Activated naive CD4-positive, alpha-beta T cell treated with anti-CD3 and anti-CD28 coated beads, Interleukin-2, amount 50 U/mL, for 24 hours (primary cell): ENCODE measurements around the gene KERA.

Experiments
- H3K27ac Mint-ChIP-seq: one replicate; pipeline ENCODE4 v1.8.0; 2021; ENCODE audit warnings: mild to moderate bottlenecking, mixed read lengths
- H3K27me3 Mint-ChIP-seq: one replicate; pipeline ENCODE4 v1.8.0; 2021; ENCODE audit warnings: mixed read lengths
- H3K36me3 Mint-ChIP-seq: one replicate; pipeline ENCODE4 v1.8.0; 2021; ENCODE audit warnings: mixed read lengths
- H3K4me1 Mint-ChIP-seq: one replicate; pipeline ENCODE4 v1.8.0; 2021; ENCODE audit warnings: mixed read lengths
- H3K4me3 Mint-ChIP-seq: one replicate; pipeline ENCODE4 v1.8.0; 2021; ENCODE audit warnings: mild to moderate bottlenecking, mixed read lengths
- H3K9me3 Mint-ChIP-seq: one replicate; pipeline ENCODE4 v1.8.0; 2021; ENCODE audit warnings: mixed read lengths

KERA gene

GRCh38 chr12:91053951-91054715 is 3.7 kb downstream of the KERA start:
- Mint-ChIP-seq H3K27me3 (peaks cover 3% of the 10 kb centered on the region), H3K9me3 (no peaks in the 10 kb centered on the region), H3K4me1 (no peaks in the 10 kb centered on the region), H3K4me3 (no peak overlapping the region), H3K36me3 (no peaks in the 10 kb centered on the region), H3K27ac (no peak overlapping the region)

GRCh38 chr12:91052026-91052425 is 5.8 kb downstream of the KERA start:
- Mint-ChIP-seq H3K27me3 (peaks cover 3% of the 10 kb centered on the region), H3K36me3 (no peaks in the 10 kb centered on the region), H3K9me3 (no peaks in the 10 kb centered on the region), H3K4me3 (no peak overlapping the region), H3K27ac (no peak overlapping the region), H3K4me1 (no peaks in the 10 kb centered on the region)

- Mint-ChIP-seq H3K4me3 (no peak overlapping the region), H3K27ac (no peak overlapping the region), H3K27me3 (peaks cover 2% of the 10 kb centered on the region), H3K36me3 (no peaks in the 10 kb centered on the region), H3K4me1 (no peaks in the 10 kb centered on the region), H3K9me3 (no peaks in the 10 kb centered on the region)
Measured at GRCh38 chr12:91044586-91044985, 13.2 kb downstream of the KERA start.

- Mint-ChIP-seq H3K4me3 (no peak overlapping the region), H3K27me3 (peaks cover 2% of the 10 kb centered on the region), H3K9me3 (no peaks in the 10 kb centered on the region), H3K4me1 (no peaks in the 10 kb centered on the region), H3K27ac (no peak overlapping the region), H3K36me3 (no peaks in the 10 kb centered on the region)
Measured at GRCh38 chr12:91043408-91043807, 14.4 kb downstream of the KERA start.

- Mint-ChIP-seq H3K36me3 (no peaks in the 10 kb centered on the region), H3K9me3 (no peaks in the 10 kb centered on the region), H3K27me3 (peaks cover 2% of the 10 kb centered on the region), H3K4me3 (no peak overlapping the region), H3K27ac (no peak overlapping the region), H3K4me1 (no peaks in the 10 kb centered on the region)
Measured at GRCh38 chr12:91040096-91040755, 17.6 kb downstream of the KERA start.

GRCh38 chr12:91037276-91037675 is 20.5 kb downstream of the KERA start:
- Mint-ChIP-seq H3K4me1 (no peaks in the 10 kb centered on the region), H3K4me3 (no peak overlapping the region), H3K27me3 (no peaks in the 10 kb centered on the region), H3K36me3 (no peaks in the 10 kb centered on the region), H3K9me3 (no peaks in the 10 kb centered on the region), H3K27ac (no peak overlapping the region)

GRCh38 chr12:91033251-91033650 is 24.6 kb downstream of the KERA start:
- no peaks in the 10 kb centered on the region for H3K4me1 Mint-ChIP-seq
- no peaks in the 10 kb centered on the region for H3K27me3 Mint-ChIP-seq
- no peak overlapping the region for H3K4me3 Mint-ChIP-seq
- H3K36me3 Mint-ChIP-seq, result no peaks in the 10 kb centered on the region
- H3K9me3 Mint-ChIP-seq, result no peaks in the 10 kb centered on the region
- no peak overlapping the region for H3K27ac Mint-ChIP-seq

- Mint-ChIP-seq H3K27me3 (peaks cover 1% of the 10 kb centered on the region), H3K27ac (no peak overlapping the region), H3K9me3 (no peaks in the 10 kb centered on the region), H3K4me3 (no peak overlapping the region), H3K4me1 (no peaks in the 10 kb centered on the region), H3K36me3 (no peaks in the 10 kb centered on the region)
Measured at GRCh38 chr12:91023326-91024004, 34.4 kb downstream of the KERA start.

- Mint-ChIP-seq H3K36me3 (no peaks in the 10 kb centered on the region), H3K4me3 (no peak overlapping the region), H3K27ac (no peak overlapping the region), H3K27me3 (peaks cover 1% of the 10 kb centered on the region), H3K4me1 (no peaks in the 10 kb centered on the region), H3K9me3 (no peaks in the 10 kb centered on the region)
Measured at GRCh38 chr12:91021076-91021475, 36.7 kb downstream of the KERA start.

- no peaks in the 10 kb centered on the region for H3K4me1 Mint-ChIP-seq
- no peaks in the 10 kb centered on the region for H3K36me3 Mint-ChIP-seq
- H3K4me3 Mint-ChIP-seq, result no peak overlapping the region
- peaks cover 9% of the 10 kb centered on the region for H3K27me3 Mint-ChIP-seq
- no peaks in the 10 kb centered on the region for H3K9me3 Mint-ChIP-seq
- no peak overlapping the region for H3K27ac Mint-ChIP-seq
Measured at GRCh38 chr12:91019455-91019854, 38.4 kb downstream of the KERA start.

- Mint-ChIP-seq H3K36me3 (no peaks in the 10 kb centered on the region), H3K4me3 (no peak overlapping the region), H3K27me3 (peaks cover 8% of the 10 kb centered on the region), H3K4me1 (no peaks in the 10 kb centered on the region), H3K9me3 (no peaks in the 10 kb centered on the region), H3K27ac (no peak overlapping the region)
Measured at GRCh38 chr12:91017511-91018263, 40.1 kb downstream of the KERA start.

GRCh38 chr12:91017043-91017442 is 40.8 kb downstream of the KERA start:
- no peak overlapping the region for H3K4me3 Mint-ChIP-seq
- H3K9me3 Mint-ChIP-seq, result no peaks in the 10 kb centered on the region
- H3K27me3 Mint-ChIP-seq, result peaks cover 8% of the 10 kb centered on the region
- H3K4me1 Mint-ChIP-seq, result no peaks in the 10 kb centered on the region
- no peak overlapping the region for H3K27ac Mint-ChIP-seq
- no peaks in the 10 kb centered on the region for H3K36me3 Mint-ChIP-seq

GRCh38 chr12:91009319-91009950 is 48.4 kb downstream of the KERA start:
- H3K27me3 Mint-ChIP-seq, result peaks cover 6% of the 10 kb centered on the region
- peaks cover 9% of the 10 kb centered on the region for H3K4me1 Mint-ChIP-seq
- no peaks in the 10 kb centered on the region for H3K36me3 Mint-ChIP-seq
- H3K27ac Mint-ChIP-seq, result no peak overlapping the region
- no peaks in the 10 kb centered on the region for H3K9me3 Mint-ChIP-seq
- H3K4me3 Mint-ChIP-seq, result no peak overlapping the region

GRCh38 chr12:91007531-91008290 is 50.1 kb downstream of the KERA start:
- Mint-ChIP-seq H3K27ac (no peak overlapping the region), H3K36me3 (no peaks in the 10 kb centered on the region), H3K27me3 (peaks cover 6% of the 10 kb centered on the region), H3K4me1 (peaks cover 9% of the 10 kb centered on the region), H3K9me3 (no peaks in the 10 kb centered on the region), H3K4me3 (no peak overlapping the region)

- Mint-ChIP-seq H3K36me3 (no peaks in the 10 kb centered on the region), H3K4me3 (no peak within 1 kb of the TSS)
Measured at GRCh38 chr12:91004872-91005271, 53.0 kb downstream of the KERA start, which contains the start of gene EPYC. EPYC (minus strand) TSS chr12:91004972; CDS start chr12:91002565, 2,407 bp downstream.

More at GRCh38 chr12:91004872-91005271, 53.0 kb downstream of the KERA start, which contains the start of gene EPYC:
- peaks cover 9% of the 10 kb centered on the region for H3K4me1 Mint-ChIP-seq
- no peaks in the 10 kb centered on the region for H3K27me3 Mint-ChIP-seq
- no peaks in the 10 kb centered on the region for H3K9me3 Mint-ChIP-seq
- no peak within 1 kb of the TSS for H3K27ac Mint-ChIP-seq
